ENCODE measurements around the gene TRAPPC2L. TPM values are rescaled to one million over a fixed set of nuclear protein-coding genes. Genes with fewer than 3 reads are reported as not detected.

TRAPPC2L gene
- total RNA-seq, 4 donors from 2014 or later = 30.9 to 49.4 (median 35.4) TPM

- no peak for TF ChIP-seq CTCF (IDR thresholded peaks at IDR 0.05; ENCODE audit: low read depth)
These were observed 15.2 kb upstream of the TRAPPC2L start for GRCh38 chr16:88841521-88842307.

- TF ChIP-seq CTCF (IDR thresholded peaks at IDR 0.05; ENCODE audit: low read depth) = no peak
These were observed 14.6 kb upstream of the TRAPPC2L start for GRCh38 chr16:88842308-88842756.

GRCh38 chr16:88842806-88843205, 14.1 kb upstream of the TRAPPC2L start:
- TF ChIP-seq CTCF (IDR thresholded peaks at IDR 0.05; ENCODE audit: low read depth) = no peak

GRCh38 chr16:88843256-88843655, 13.7 kb upstream of the TRAPPC2L start:
- no peak for TF ChIP-seq CTCF (IDR thresholded peaks at IDR 0.05; ENCODE audit: low read depth)

GRCh38 chr16:88844419-88845036, 12.4 kb upstream of the TRAPPC2L start:
- TF ChIP-seq CTCF (IDR thresholded peaks at IDR 0.05; ENCODE audit: low read depth) = no peak

GRCh38 chr16:88846088-88846487, 10.8 kb upstream of the TRAPPC2L start:
- TF ChIP-seq CTCF (IDR thresholded peaks at IDR 0.05; ENCODE audit: low read depth) = no peak

GRCh38 chr16:88847654-88848053, 9.3 kb upstream of the TRAPPC2L start:
- TF ChIP-seq CTCF (IDR thresholded peaks at IDR 0.05; ENCODE audit: low read depth) = no peak

Measured in subcutaneous adipose tissue (tissue), 4 donors.